PC-3 (cell line): Measurements from ENCODE around the gene KIF15. TPM values are rescaled to one million over a fixed set of nuclear protein-coding genes. Genes with fewer than 3 reads are reported as not detected.

Source experiments
- ATAC-seq: fragments of 200-7000 bp; cut with Tn5 transposase; 2 replicates; pipeline ENCODE4 v1.9.1; 2020; ENCODE audit warnings: mild to moderate bottlenecking, moderate library complexity
- BruUV-seq: library from RNA; stranded (reverse); fragments of 400-500 nt; replicated peaks from 2 replicates; lab custom pipeline; 2021; lab: Mats Ljungman, UMichigan
- CTCF ChIA-PET: fragments of 300-600 bp; sonication (Branson Sonifier 250); formaldehyde crosslinking; loops from one replicate; lab custom pipeline; 2022; ENCODE audit warnings: antibody characterized with exemption; lab: Charles Lee
- POLR2A ChIA-PET: fragments of 300-600 bp; sonication (Branson Sonifier 250); formaldehyde crosslinking; loops from one replicate; lab custom pipeline; 2022; ENCODE audit warnings: antibody characterized with exemption; ENCODE audit not compliant: unreplicated experiment; lab: Charles Lee
- DNase-seq: peaks from one replicate; pipeline ENCODE4 v3.0.0-alpha.2; 2015
- H2AFZ ChIP-seq: fragments of 300-600 bp; sonication (generic); 2 replicates; pipeline ENCODE4 v1.6.0; 2016; ENCODE audit warnings: antibody characterized with exemption, low read length
- H3F3A ChIP-seq: fragments of 300-600 bp; sonication (generic); one replicate; pipeline ENCODE4 v1.6.0; 2017; ENCODE audit warnings: antibody characterized with exemption, low read length, control low read depth, mild to moderate bottlenecking; ENCODE audit not compliant: unreplicated experiment
- H3K27ac ChIP-seq: fragments of 300-600 bp; sonication (generic); 2 replicates; pipeline ENCODE4 v1.5.1; 2016; ENCODE audit warnings: mild to moderate bottlenecking, low read length
- H3K27me3 ChIP-seq: fragments of 300-600 bp; sonication (generic); 2 replicates; pipeline ENCODE4 v1.6.1; 2016; ENCODE audit warnings: low read length, mixed read lengths
- H3K36me3 ChIP-seq: fragments of 300-600 bp; sonication (generic); 2 replicates; pipeline ENCODE4 v1.6.1; 2016; ENCODE audit warnings: low read depth, mixed run types, low read length, mixed read lengths
- H3K4me1 ChIP-seq: fragments of 300-600 bp; sonication (generic); 2 replicates; pipeline ENCODE4 v1.5.1; 2016; ENCODE audit warnings: low read length; ENCODE audit not compliant: insufficient read depth
- H3K4me2 ChIP-seq: fragments of 300-600 bp; sonication (generic); 2 replicates; pipeline ENCODE4 v1.6.0; 2016; ENCODE audit warnings: low read length
- H3K4me3 ChIP-seq: fragments of 300-600 bp; sonication (generic); 2 replicates; pipeline ENCODE4 v1.5.1; 2016; ENCODE audit warnings: mild to moderate bottlenecking, low read length, mixed read lengths
- H3K79me2 ChIP-seq: fragments of 300-600 bp; sonication (generic); 2 replicates; pipeline ENCODE4 v1.6.1; 2017; ENCODE audit warnings: low read length, mixed read lengths
- H3K9ac ChIP-seq: fragments of 300-600 bp; sonication (generic); 2 replicates; pipeline ENCODE4 v1.6.0; 2016; ENCODE audit warnings: mild to moderate bottlenecking, low read length
- H3K9me2 ChIP-seq: fragments of 300-600 bp; sonication (generic); replicated peaks from 2 replicates; pipeline ENCODE4 v1.6.1; 2016; ENCODE audit warnings: mixed run types, low read length, mixed read lengths
- H3K9me3 ChIP-seq: fragments of 300-600 bp; sonication (generic); 2 replicates; pipeline ENCODE4 v1.6.1; 2016; ENCODE audit warnings: low read length, mixed read lengths
- H4K20me1 ChIP-seq: fragments of 300-600 bp; sonication (generic); 2 replicates; pipeline ENCODE4 v1.6.1; 2016; ENCODE audit warnings: low read length, mixed read lengths
- CTCF ChIP-seq: fragments of 300-600 bp; sonication (generic); conservative IDR thresholded peaks from 2 replicates; pipeline ENCODE4 v1.5.1; 2017; ENCODE audit warnings: antibody characterized with exemption, low read depth, mild to moderate bottlenecking, low read length
- EZH2 ChIP-seq: fragments of 300-600 bp; sonication (generic); IDR thresholded peaks from one replicate; pipeline ENCODE4 v1.6.1; 2017; ENCODE audit warnings: antibody characterized with exemption, mild to moderate bottlenecking, low read length; ENCODE audit not compliant: unreplicated experiment
- EZH2phosphoT487 ChIP-seq: fragments of 300-600 bp; sonication (generic); IDR thresholded peaks from 2 replicates; pipeline ENCODE4 v1.6.1; 2018; ENCODE audit warnings: mild to moderate bottlenecking, antibody characterized with exemption, low read length, borderline replicate concordance
- intact Hi-C: fragments of 100-400 bp; cut with micrococcal nuclease; formaldehyde crosslinking; loops from 2 replicates; pipeline ENCODE4 v1.9.0; 2023
- total RNA-seq: library from RNA; depleted of rRNA; stranded (reverse); fragments of >200 nt; gene quantifications from 2 replicates; pipeline ENCODE4 v1.2.3, GENCODE V29; 2014

Gene KIF15
- total RNA-seq, 1 experiment from 2014 or later = 19.1 TPM

GRCh38 chr3:44860117-44860516 lies 98.5 kb downstream of the KIF15 start:
- Histone ChIP-seq H3K4me3 (no peak overlapping the region), H2AFZ (no peak overlapping the region), H3K9me3 (no peaks in the 10 kb centered on the region), H3F3A (no peaks in the 10 kb centered on the region), H3K4me1 (peaks cover 5% of the 10 kb centered on the region; the same call in 1 of the 2 replicates), H3K4me2 (no peak overlapping the region), H4K20me1 (no peaks in the 10 kb centered on the region), H3K36me3 (peaks cover 8% of the 10 kb centered on the region; the same call in 1 of the 2 replicates), H3K79me2 (peaks cover 7% of the 10 kb centered on the region; the same call in 1 of the 2 replicates), H3K9ac (no peak overlapping the region), H3K27ac (no peak overlapping the region), H3K27me3 (no peaks in the 10 kb centered on the region), H3K9me2 (no peaks in the 10 kb centered on the region)
- intact Hi-C loops = no loop called here
- BruUV-seq = no TSS peak
- POLR2A ChIA-PET = no interaction called here
- no peak for DNase-seq
- no peak for TF ChIP-seq CTCF
- no peak for TF ChIP-seq EZH2phosphoT487
- no peak for TF ChIP-seq EZH2
- CTCF ChIA-PET = no interaction called here
- no peak for ATAC-seq

- no peaks in the 10 kb centered on the region for H3K27me3 ChIP-seq
- intact Hi-C loops = no loop called here
- ATAC-seq (peak; percentile 92), DNase-seq (peak; percentile 59)
- ChIA-PET CTCF (no interaction called here), POLR2A (interaction anchor here (0.6 to 1.0 kb wide), 2 partner anchors 22 to 114 kb away, joined by 7 to 8 read pairs; partner anchors contain the start of gene ZDHHC3)
- no peaks in the 10 kb centered on the region for H3K9me3 ChIP-seq
- H2AFZ ChIP-seq = peak within 1 kb of the TSS; percentile 76
- peaks cover 4% of the 10 kb centered on the region; the same call in 1 of the 2 replicates for H3K36me3 ChIP-seq
- H3K4me1 ChIP-seq = peaks cover 5% of the 10 kb centered on the region; the same call in 1 of the 2 replicates
- H4K20me1 ChIP-seq = no peaks in the 10 kb centered on the region
- H3K4me2 ChIP-seq = peak within 1 kb of the TSS; percentile 67
- H3K9ac ChIP-seq = peak within 1 kb of the TSS; percentile 66
- TF ChIP-seq CTCF (no peak), EZH2 (no peak), EZH2phosphoT487 (no peak)
- H3K9me2 ChIP-seq = no peaks in the 10 kb centered on the region
- TSS peak; percentile 95 for BruUV-seq
- H3K4me3 ChIP-seq = peak within 1 kb of the TSS; percentile 61
- peak within 1 kb of the TSS; percentile 13; the same call in 1 of the 2 replicates for H3K27ac ChIP-seq
- H3K79me2 ChIP-seq = peaks cover 7% of the 10 kb centered on the region; the same call in 1 of the 2 replicates
- H3F3A ChIP-seq = no peaks in the 10 kb centered on the region
Observed at GRCh38 chr3:44861412-44862225, 100.0 kb downstream of the KIF15 start, which contains the start of gene TMEM42. Gene TMEM42 (plus strand): TSS chr3:44861912. CDS start chr3:44861925, 13 bp downstream.
